UCSD-AML1 (cell line): ENCODE results near the gene MACO1.
A peak's percentile ranks its signal among the peaks of the same experiment; 100 is the strongest.
"Not testable (repeated sequence)": the region's sequence is repeated elsewhere in the genome, so short reads cannot be mapped to it uniquely, and the experiment has no call there.

Source experiments
- DNase-seq: peaks from one replicate; lab custom pipeline; 2025; ENCODE audit not compliant: unreplicated experiment; lab: John Stamatoyannopoulos, UW

Gene MACO1

GRCh38 chr1:25423206-25423605 is 7.5 kb upstream of the MACO1 start:
- DNase-seq: not testable (repeated sequence)

GRCh38 chr1:25425098-25426085 is 5.3 kb upstream of the MACO1 start:
- no peak for DNase-seq

- no peak for DNase-seq
Observed at GRCh38 chr1:25427696-25428095, 3.0 kb upstream of the MACO1 start.

GRCh38 chr1:25428475-25429166 is 2.1 kb upstream of the MACO1 start:
- DNase-seq: no peak

GRCh38 chr1:25430967-25431881 is 527 bp downstream of the MACO1 start:
- peak; percentile 57 for DNase-seq

- DNase-seq: no peak
Observed at GRCh38 chr1:25431955-25432719, 1.4 kb downstream of the MACO1 start.

GRCh38 chr1:25432749-25433388 is 2.2 kb downstream of the MACO1 start:
- no peak for DNase-seq

GRCh38 chr1:25433389-25434186 is 2.9 kb downstream of the MACO1 start:
- DNase-seq: no peak

GRCh38 chr1:25435397-25436108 is 4.9 kb downstream of the MACO1 start:
- no peak for DNase-seq

- DNase-seq: no peak
Observed at GRCh38 chr1:25437672-25438071, 7.0 kb downstream of the MACO1 start.

GRCh38 chr1:25439287-25439686 is 8.6 kb downstream of the MACO1 start:
- no peak for DNase-seq

GRCh38 chr1:25442178-25442577 is 11.5 kb downstream of the MACO1 start:
- DNase-seq: no peak

- no peak for DNase-seq
Observed at GRCh38 chr1:25443030-25443699, 12.5 kb downstream of the MACO1 start.

GRCh38 chr1:25444604-25445003 is 13.9 kb downstream of the MACO1 start:
- DNase-seq: not testable (repeated sequence)

- DNase-seq: no peak
Observed at GRCh38 chr1:25445993-25446538, 15.4 kb downstream of the MACO1 start.

- DNase-seq: no peak
Observed at GRCh38 chr1:25447547-25447946, 16.9 kb downstream of the MACO1 start.

- DNase-seq: no peak
Observed at GRCh38 chr1:25450891-25451290, 20.2 kb downstream of the MACO1 start.

- DNase-seq: no peak
Observed at GRCh38 chr1:25451908-25452307, 21.2 kb downstream of the MACO1 start.
